NCI-H526 (cell line): Measurements from ENCODE around the gene ZNF514.

Source experiments
- DNase-seq, 2 experiments: peaks; one replicate each; lab custom pipeline; 2025; lab: John Stamatoyannopoulos, UW

ZNF514 gene

GRCh38 chr2:95159690-95160449 is at the start of gene ZNF514:
ZNF514 (minus strand) TSS chr2:95159848; CDS start chr2:95153253, 6,595 bp downstream.
- peak; percentile 8 to 87 for DNase-seq

- peak in 1 of 2 experiments; percentile 2 for DNase-seq
These were observed 48.5 kb upstream of the ZNF514 start for GRCh38 chr2:95208106-95208505.

DNA sequence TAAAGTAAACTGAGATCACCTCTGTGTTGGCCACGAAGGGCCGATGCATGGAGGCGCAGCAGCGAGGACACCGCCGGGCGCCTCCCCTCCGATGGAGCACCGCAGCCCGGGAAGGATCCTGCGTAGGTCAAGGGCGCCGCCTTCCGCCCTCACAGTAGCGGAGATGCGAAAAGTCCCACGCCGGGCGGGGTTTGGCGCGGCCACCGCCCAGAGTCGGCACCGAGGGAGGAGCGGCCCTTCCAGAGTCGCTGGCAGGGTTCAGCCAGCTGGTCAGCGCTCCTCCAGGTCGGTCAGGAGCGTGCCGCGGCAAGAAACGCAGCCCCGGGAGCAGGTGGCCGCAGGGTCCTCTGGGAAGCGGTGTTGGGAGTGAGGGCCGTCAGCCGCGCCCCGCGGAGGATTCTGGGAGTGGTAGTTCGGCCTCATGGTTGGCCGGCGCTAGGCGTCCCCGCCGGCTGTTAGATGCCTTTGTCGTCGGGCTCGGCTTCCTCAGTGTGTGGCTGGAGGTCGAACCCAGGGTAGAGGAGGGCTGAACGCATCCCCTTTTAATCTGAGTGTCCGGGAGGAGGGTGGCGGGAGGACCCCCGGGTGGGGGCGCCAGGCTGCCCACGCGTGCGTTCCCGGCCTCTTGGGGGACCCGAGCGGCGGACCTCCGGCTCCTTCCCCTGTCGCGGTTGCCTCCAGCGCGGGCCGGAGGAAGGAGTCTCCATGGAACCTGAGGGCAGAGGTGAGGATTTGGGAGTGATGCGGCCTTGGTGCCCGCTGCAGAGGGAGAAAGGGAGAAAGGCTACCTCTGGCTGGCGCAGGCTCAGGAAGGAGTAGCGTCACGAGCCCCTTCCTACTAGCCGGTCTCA is 47.7 kb upstream of the ZNF514 start, which contains the start of gene ZNF892:
Gene ZNF892 (plus strand): TSS at position 411 of the 851 bp plus-strand sequence. CDS start 295 bp downstream, at position 706.
- DNase-seq, result peak; percentile 83 to 95

GRCh38 chr2:95206096-95206495 is 46.4 kb upstream of the ZNF514 start:
- peak in 1 of 2 experiments; percentile 1 for DNase-seq

DNA sequence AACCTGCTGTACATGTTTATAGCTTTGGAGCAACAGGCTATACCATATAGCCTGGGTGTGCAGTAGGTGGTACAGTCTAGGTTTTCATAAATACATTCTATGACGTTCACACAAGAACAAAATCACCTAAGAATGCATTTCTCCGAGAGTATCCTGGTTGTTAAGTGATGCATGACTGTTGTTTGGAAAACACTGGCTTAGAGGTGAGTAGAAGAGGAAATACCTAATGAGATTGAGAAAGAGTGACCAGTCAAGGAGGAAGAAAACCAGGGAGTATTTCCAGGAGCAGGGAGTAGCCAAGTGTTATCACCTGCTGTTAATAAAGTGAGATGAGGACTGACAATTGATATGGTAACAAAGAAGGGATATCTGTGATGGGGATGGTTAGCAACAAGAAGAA is 44.7 kb upstream of the ZNF514 start:
- no peak for DNase-seq

DNA sequence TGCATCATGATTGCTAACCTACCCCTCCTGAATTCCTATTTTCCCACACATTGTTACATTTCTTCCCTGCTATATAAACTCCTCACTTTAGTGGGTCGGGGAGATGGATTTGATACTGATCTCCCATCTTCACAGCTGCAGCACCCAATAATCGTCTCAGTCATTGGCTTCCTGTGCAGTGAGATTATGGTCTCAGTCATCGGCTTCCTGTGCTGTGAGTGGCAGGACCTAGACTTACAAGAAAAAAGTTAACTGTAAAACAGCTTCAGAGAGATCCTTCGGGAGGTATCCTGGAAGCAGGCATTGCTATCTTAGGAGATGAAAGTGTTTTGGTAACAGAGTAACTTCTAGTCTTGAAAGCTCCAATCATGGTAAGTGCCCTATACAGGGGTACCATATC is 44.3 kb upstream of the ZNF514 start:
- DNase-seq, result no peak

DNA sequence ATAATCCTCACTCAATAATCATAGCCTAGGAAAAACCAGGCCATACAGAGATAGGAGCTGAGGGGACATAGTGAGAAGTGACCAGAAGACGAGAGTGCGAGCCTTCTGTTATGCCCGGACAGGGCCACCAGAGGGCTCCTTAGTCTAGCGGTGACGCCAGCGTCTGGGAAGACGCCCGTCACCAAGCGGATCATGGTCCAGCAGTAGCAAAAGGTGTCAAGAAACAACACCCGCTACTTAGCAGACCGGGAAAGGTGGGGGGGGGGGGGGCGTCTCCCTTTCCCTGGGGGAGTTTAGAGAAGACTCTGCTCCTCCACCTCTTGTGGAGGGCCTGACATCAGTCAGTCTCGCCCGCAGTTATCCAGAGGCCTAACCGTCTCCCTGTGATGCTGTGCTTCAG is 33.3 kb upstream of the ZNF514 start:
- peak in 1 of 2 experiments; percentile 16 for DNase-seq

DNA sequence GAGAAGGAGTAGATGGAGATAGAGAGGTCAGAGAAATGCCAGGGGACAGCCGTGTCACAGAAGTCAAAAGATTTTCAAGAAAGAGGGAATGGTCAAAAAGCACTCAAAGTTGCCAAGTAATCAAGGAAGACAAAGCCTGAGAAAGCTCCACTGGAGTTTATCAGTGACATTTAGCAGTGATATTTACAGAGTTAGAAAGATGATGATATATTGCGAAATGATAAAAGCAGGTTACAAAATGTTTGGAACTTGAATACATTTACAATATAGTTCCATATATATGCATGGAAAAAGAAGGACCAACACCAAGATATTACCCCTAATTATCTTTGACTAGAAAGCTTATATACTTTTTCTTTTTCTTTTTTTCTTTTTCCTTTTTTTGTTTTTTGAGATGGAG is 26.3 kb upstream of the ZNF514 start:
- DNase-seq, result no peak

DNA sequence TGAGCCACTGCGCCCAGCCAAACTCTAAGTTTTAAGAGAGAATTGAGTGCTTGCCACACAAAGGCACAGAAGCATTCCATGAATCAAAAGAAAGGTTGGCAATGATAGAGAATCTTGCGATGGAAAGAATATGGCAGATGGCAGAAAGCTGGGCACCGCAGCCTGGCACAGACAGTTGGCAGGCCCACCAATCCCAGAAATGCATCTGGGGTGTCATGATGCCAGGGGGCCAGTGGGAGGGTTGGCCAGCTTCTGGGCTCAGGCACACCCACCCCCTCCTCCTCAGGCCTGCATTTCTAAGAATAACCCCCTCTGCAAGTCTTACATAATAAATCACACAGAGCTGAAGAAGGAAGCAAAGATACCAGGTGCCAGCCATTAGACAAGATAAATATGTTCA is 25.5 kb upstream of the ZNF514 start:
- DNase-seq, result no peak

- no peak for DNase-seq
These were observed 22.1 kb upstream of the ZNF514 start for GRCh38 chr2:95181774-95182173.

DNA sequence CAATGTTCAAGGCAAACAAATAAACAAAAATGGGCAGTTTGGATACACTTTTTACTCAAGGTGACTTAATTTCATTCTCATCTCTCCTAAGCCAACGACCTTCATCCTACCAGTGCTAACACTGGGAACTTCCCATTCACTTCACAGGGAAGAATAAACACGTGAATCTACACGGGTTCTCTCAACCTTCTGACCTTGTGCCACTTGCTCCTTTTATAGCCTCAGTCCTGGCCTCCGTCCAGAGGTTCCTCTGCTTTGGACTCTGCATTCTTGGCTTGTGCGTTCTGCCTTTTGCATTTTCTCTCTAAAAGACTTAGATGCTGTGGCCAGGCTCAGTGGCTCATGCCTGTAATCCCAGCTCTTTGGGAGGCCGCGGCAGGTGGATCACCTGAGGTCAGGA is 19.8 kb upstream of the ZNF514 start:
- DNase-seq, result no peak

GRCh38 chr2:95174031-95174542 is 14.4 kb upstream of the ZNF514 start:
- no peak for DNase-seq

DNA sequence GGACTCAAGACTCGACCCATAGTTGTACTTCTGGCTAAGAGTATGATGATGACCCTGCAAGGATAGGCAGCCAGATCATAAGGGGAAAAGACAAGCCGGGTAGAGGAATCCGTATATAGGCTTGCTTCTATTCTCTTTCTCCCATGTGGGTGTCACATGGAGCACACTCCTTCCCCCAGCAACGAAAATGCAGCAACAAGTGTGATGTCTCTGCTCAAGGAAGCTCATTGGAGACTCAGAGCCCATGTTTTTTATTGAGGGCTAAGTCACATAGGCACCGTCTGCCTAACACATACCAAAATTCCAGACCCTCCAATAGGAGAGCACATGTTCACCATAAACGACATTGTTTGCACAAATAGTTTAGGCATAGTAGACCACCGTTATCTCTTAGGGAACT is 12.3 kb upstream of the ZNF514 start:
- DNase-seq, result no peak

DNA sequence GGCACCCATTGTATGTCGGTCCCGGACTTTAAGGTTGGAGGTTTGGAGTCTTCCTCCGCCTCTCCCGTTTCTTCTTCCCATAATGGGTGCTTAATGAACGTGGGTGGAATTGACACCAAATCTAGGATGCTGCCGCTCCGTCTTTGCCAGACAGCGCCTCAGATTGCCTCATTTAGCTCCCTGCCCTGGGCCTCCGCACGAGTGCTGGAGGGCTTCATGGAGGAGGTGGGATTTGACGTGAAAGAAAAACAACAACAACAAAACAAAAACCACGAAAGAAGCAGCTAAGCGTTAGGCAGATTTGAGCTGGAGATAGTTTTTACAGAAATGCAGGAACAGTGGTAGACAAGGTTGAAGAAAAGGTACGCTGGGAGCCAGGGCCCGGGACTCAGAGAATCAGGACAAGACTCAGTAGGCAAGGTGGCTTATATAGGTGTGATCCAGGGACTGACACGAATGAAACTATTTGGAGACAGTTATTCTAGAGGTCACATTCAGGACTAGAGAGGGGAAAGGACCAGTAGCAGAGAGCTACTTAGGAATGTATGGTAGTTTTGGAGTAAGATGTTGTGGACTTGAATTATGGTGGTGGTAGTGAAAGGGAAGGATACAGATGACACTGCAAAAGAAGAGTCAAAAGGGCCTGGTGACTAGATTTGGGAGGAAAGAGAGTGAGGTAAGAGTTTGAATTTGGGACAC is 6.6 kb upstream of the ZNF514 start:
- no peak for DNase-seq

GRCh38 chr2:95165371-95166064 is 5.9 kb upstream of the ZNF514 start, which contains the start of gene ZNF2:
ZNF2 (plus strand) TSS chr2:95165809; CDS start chr2:95176227, 10,418 bp downstream.
- peak; percentile 96 to 99 for DNase-seq

DNA sequence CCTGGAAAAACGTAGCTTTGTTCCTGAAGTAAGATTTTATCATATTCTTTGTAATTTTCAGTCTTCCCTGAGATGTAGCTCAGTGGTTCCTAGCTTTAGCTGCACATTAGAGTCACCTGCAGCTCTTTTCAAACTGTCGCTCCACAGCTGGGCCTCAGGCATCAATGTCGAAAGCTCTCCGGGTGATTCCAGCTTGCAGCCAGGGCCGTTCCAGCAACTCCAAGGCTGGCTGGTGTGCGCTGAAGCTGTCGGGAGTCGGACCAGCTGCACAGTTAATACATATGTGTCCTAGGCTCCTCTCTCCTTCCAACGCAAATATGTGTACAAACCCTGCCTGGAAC is 5.4 kb upstream of the ZNF514 start:
- DNase-seq, result no peak

DNA sequence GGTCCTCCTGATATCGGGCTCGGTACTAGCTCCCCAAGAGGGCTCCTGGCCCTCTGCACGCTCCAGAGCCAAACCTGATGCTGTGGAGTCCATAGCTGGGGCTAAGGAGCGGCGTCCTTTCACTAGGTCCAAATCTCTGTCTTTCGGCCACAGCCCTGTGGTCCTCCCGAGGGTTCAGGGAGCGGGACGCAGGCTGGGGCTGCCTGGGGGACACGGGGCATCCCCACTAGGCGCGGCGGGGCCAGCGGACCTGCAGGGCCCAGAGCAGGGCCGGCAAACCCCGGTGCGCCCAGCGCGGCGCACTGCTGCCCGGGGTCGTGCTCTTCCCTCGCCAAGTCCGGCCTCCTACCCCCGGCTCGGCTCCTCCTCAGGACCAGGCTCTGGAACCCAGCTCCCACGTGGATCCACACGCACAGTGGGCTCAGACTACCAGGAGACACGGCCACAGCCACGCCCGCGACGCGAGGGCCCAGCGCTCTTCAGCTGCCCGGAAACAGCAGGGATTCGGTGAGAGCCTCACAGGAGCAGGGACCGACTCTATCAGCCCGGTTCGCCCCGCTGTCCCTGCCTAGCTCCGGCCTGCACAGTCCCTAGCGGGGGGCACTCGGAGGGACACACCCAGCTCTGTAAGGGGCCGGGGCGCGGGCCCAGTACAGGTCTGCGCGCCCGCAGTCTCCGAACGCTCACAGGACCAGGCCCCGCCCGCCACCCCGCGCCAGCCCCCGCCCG is 593 bp downstream of the ZNF514 start:
- DNase-seq, result peak in 1 of 2 experiments; percentile 67

- peak in 1 of 2 experiments; percentile 4 for DNase-seq
These were observed 1.2 kb downstream of the ZNF514 start for GRCh38 chr2:95158441-95158840.

DNA sequence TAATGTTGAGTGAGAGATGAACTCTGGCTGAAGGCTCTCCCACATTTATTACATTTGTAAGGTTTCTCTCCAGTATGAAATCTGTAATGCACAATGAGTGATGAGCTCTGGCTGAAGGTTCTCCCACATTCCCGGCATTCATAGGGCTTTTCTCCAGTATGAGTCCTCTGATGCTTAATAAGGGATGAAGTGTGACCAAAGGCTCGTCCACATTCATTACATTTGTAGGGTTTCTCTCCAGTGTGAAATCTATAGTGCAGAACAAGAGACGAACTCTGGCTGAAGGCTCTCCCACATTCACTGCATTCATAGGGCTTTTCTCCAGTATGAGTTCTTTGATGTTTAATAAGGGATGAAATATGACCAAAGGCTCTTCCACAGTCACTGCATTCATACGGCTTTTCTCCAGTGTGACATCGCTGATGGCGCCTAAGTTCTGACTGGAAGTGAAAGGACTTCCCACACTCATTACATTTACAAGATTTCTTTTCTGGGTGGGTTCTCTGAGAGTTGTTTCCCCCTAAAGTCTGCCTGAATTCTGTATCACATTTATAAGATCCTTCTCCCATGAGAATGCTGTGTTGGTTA is 10.2 kb downstream of the ZNF514 start:
- no peak for DNase-seq

DNA sequence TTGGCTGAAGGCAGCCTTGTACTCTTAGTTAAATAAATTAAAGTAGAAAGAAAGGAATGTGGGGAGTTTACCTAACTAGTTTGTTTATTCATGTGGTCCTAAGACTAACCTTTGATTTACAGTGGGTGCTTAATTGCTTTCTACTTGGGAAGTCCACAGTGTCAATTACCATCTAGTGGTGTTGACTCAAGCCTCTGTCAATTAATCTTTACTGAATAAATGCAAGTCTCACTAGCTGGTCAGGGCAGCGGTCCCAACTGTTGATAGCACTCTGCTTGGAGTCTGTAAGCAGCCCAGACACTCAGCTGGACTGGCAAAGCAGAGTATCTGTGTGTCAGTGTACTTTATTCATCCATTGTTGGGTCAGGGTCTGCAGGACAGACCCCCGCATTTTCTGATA is 15.8 kb downstream of the ZNF514 start:
- DNase-seq, result no peak
